GM18520 (cell line): ENCODE data around the gene CCDC59.
"Not testable (repeated sequence)": the region's sequence is repeated elsewhere in the genome, so short reads cannot be mapped to it uniquely, and the experiment has no call there.

Experiments used
- ATAC-seq: cut with Tn5 transposase; IDR thresholded peaks from one replicate; pipeline ENCODE4 v1.9.1; 2021; ENCODE audit not compliant: unreplicated experiment

CCDC59 gene, protein sequence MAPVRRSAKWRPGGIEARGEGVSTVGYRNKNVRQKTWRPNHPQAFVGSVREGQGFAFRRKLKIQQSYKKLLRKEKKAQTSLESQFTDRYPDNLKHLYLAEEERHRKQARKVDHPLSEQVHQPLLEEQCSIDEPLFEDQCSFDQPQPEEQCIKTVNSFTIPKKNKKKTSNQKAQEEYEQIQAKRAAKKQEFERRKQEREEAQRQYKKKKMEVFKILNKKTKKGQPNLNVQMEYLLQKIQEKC

DNA sequence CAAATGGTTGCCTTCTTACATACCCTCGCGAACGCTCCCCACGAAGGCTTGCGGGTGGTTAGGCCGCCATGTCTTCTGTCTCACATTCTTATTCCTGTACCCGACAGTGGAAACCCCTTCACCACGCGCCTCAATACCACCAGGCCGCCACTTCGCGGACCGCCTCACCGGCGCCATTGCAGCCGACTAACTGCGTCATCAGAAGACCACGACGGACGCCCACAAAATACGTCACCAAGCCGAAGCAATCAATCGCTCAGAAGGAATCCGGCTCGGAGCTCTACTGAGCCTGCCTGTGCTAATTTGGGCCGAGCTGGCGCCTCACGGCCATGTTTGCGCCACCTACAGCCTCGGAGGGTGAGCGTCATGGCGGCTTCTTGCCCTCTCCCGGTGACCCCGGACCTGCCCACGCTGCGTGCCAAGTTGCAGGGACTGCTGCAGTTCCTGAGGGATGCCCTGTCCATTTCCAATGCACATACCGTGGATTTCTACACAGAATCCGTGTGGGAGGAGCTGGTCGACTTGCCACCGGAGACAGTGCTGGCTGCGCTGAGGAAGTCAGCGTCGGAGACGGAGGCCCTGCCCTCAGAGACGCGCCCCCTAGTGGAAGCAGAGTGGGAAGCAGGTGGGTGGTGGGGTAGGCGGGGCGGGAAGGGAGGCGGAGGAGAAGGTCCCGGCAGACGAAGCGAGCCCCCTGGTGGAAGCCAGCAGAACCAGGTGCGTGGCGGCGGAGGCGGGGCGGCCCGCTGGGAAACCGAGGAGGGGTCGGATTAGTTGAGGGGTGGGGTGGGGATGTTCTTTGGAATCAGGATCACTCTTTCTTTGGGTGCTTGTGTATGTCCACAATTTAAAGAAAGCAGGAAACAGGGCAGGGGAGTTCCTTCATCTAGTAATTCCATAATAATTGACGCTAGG lies at the start of gene CCDC59, which contains the start of gene METTL25:
CCDC59 (minus strand) TSS at position 188 of the 915 bp plus-strand sequence; CDS start at position 177, 11 bp downstream.
METTL25 (plus strand) TSS at position 330 of the 915 bp plus-strand sequence; CDS start at position 367, 37 bp downstream.
- peak; percentile 93 for ATAC-seq

DNA sequence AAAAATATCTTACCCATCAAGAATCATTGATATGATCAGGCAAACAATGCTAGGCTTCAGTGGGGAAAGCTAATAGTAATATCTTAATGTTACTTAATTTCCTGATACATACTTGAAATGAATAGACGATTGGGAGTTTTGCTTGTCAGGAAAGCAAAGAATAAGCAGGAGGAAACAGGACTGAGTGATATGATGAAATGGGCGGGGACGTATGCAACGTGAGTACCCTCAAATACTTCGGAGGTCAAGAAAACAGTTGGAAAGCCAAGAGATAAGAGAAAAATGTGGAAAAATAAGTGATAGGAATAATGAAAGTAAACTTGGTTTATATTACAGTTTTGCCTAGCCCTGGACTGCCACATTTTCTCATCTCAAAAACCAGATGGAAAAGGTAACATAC lies 49.3 kb upstream of the CCDC59 start:
- ATAC-seq, result no peak

DNA sequence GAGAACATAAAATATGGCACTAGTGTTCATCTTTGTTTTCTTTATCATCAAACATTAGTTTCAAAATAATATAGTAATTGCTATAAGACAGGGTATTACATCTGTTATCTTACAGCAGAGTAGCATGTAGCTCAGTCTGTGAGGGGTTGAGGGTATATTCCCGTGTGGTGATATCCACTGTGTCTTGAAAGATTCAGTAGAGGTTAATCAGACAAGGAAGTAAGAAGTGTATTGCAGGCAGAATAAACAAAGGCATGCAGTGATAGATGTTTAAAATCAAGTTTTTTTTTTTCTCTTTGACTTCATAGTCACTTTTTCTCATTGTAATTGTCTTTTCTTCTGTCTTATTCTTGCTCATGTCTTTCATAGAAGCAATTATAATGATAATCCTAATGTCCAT lies 48.5 kb upstream of the CCDC59 start:
- ATAC-seq, result no peak

DNA sequence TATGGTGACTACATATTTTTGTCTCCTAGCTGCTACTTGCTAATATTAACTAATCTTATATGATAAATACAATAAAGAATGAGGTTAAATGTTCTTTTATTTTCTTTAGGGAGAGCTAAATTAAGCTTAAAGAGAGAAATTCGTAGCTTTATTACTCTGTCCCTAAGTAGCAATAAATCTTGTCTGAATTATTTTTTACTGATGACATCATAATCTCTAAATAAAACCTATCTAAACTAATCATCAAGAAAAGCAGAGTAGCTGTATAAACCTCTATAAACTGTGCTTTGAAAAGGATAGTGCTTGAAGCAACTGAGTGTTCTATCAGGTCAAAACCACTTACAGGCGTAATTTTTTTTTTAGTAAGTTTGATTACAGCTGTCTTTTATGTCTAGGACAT lies 42.6 kb upstream of the CCDC59 start:
- ATAC-seq, result no peak

DNA sequence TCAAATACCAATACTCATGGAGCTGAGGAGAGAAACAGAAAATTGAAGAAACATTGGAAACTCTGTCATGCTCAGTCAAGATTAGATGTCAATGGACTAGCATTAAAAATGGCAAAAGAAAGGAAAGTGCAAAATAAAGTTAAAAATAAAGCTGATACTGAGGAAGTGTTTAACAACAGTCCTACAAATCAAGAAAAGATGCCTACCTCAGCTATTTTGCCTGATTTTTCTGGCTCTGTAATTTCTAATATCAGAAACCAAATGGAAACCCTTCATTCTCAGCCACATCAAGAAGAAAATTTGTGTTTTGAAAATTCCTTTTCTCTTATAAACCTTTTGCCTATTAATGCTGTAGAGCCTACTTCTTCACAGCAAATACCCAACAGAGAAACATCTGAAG lies 40.7 kb upstream of the CCDC59 start:
- ATAC-seq, result no peak

DNA sequence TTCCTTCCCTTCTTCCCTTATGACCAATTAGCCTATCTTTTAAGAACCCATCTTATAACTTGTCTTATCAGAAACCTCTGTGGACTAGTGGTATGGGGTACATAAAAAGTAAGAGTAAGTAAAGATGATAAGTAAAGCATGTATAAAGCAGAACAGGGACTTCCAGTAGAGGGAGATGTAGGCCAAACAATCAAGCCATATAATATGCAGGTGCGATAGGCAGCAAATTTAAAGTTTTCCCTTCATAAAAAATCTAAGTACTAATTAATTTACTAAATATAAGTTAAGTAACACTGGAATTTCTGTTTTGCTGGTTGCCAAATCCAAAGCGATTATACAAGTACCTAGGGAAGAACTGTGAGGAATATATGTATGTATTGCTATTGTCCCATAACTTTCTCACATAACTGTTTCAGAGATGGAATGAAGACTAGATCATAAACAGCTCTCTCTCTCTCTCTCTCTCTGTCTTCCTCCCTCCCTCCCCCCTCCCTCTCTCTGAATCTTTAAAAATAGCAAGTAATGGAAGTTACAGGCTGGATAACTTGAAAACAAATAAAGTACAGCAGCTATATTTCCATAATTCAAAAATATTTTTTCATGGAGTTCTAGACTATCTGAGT lies 25.9 kb upstream of the CCDC59 start:
- ATAC-seq, result no peak

DNA sequence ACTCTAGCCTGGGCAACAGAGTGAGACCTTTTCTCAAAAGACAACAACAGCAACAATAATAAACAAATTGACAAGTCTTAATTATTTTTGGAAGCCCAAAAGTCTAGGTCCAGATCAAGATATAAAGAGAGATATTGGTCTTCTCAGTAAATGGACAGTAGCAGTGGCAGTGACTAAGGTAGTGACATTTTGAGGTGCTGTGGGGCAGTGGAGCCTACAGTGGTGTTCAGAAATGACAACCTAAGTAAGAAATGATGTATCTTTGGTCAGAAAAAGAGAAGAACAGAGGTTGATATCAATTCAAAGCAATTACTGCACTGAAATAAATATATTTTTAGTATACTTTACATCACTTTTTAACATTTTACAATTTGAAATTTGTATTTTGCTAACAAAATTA lies 20.8 kb upstream of the CCDC59 start:
- no peak for ATAC-seq

DNA sequence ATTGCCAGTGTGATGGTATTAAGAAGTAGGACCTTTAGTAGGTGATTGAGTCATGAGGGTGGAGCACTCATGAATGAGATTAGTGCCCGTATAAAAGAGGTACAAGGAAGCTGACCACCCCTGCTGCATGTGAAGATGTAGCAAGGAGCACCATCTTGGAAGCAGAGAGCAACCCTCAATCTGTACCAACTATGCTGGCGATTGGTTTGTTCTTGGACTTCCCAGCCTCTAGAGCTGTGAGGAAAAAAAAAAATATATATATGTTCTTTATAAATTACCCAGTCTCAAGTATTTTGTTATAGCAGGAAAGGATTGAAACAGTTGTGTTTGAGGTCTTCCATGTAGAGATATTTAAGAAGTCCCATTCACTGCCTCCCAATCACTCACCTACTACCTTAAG lies 17.0 kb upstream of the CCDC59 start:
- no peak for ATAC-seq

DNA sequence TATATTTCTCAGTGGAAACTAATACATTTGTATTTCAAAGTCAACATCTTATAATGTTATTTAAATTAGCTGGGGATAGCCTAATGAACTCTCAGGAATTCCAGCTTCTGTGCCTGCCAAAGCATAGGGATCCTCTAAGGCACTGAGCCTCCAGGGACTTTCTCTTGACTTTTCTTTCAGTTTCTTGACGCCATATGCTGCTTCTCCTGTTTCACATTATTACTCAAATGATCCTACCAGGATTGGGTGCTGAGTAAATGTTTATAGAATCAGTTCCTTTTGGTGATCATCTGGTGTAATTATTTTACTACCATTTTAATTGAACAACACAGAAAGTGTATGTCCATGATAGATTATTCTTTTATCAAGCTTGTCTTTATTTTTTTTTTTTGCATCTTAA lies 8.0 kb upstream of the CCDC59 start:
- ATAC-seq, result no peak

DNA sequence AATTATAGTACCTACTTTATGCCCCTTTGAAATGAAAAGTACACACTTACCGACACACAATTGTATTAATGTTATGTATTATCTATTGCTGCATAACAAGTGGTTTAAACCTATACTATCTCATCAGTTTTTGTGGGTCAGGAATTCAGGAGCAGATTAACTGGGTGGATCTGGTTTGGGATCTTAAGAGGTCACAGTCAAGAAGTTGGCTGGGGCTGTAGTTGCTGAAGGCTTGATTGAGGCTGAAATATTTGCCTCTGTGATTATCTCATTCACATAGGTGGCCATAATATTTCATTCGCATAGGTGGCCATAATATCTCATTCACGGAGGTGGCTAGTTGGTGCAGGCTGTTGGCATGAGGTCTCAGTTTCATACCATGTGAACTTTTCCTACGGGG lies 5.8 kb upstream of the CCDC59 start:
- no peak for ATAC-seq

DNA sequence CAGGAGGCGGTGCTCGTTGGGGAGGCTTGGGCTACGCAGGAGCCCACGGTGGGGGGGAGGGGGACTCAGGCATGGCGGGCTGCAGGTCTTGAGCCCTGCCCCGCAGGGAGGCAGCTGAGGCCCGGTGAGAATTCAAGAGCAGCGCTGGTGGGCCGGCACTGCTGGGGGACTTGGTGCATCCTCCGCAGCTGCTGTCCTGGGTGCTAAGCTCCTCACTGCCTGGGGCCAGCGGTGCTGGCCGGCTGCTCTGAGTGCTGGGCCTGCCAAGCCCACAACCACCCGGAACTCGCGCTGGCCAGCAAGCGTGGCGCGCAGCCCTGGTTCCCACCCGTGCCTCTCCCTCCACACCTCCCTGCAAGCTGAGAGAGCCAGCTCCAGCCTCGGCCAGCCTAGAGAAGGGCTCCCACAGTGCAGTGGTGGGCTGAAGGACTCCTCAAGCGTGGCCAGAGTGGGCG lies 3.3 kb upstream of the CCDC59 start:
- no peak for ATAC-seq

DNA sequence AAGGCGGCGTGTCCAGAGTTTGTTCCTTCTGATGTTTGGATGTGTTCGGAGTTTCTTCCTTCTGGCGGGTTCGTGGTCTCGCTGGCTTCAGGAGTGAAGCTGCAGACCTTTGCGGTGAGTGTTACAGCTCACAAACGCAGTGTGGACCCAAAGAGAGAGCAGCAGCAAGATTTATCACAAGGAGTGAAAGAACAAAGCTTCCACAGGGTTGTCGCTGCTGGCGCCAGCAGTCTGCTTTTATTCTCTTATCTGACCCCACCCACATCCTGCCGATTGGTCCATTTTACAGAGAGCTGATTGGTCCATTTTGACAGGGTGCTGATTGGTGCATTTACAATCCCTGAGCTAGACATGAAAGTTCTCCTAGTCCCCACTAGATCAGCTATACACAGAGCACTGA lies 2.6 kb upstream of the CCDC59 start:
- not testable (repeated sequence) for ATAC-seq

DNA sequence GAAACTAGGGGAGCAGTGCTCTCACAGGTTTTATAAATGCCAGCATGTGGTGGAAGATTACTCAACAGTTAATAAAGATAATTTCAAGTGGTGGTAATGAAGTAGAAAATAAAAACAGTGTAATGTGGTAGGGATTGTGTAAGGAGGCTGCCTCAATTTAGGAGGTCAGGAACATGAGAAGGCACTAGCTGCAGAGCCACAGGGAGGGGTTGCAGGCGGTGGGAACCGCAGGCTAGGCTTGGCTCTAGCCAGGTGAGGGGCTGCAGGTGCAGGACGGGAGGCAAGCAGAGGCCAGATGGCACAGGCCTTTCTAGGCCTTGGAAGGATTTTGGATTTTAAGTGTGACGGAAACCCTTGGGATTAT lies 910 bp upstream of the CCDC59 start:
- no peak for ATAC-seq

DNA sequence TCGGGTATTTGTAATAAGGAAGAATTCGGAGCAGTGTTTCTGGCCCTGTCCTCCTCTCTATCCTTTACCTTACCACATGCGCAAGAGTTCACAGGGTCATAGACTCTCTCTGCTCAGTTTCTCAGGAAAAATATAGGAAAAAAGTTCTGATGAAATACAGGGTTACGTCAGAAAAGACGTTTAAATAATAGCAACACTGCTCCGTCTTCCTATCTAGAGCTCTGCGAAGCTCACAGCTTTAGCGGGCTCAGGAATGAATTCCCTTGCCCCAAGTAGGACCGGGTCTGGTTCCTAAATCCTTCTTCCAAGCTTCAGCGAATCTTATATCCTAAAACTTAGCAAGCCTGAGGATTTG lies 365 bp downstream of the CCDC59 start:
- no peak for ATAC-seq

DNA sequence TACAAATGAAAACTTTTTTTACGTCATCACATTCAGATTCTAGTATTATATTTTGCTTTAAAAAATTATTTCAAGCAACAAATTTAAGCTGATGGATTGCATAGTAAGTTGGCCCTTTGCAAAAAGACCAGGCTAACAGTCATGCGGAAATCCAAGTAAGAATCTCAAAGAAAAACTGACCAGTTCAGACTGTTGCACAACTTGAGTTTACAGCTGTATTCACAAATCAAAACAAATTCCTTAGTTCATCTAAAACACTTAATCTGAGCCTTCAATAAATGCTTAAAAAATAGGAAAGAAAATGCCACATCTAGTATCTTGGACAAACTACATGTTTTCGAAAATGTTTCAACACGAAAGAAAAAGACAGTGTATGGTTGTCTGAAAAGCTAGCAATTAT lies 847 bp downstream of the CCDC59 start:
- ATAC-seq, result no peak

DNA sequence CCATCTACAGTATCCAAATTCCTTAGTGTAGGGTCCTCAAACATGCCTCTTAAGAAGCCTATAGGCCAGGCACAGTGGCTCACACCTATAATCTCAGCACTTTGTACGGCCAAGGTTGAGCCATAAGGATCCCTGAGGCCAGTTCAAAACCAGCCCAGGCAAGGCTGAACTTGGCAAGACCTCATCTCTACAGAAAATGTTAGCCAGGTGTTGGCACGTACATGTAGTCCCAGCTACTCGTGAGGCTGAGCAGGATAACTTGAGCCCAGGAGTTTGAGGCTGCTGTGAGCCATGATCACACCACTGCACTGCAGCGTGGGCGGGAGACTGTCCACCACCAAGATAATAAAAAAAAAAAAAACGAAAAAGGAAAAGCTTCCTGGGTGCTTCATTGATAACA lies 6.8 kb downstream of the CCDC59 start:
- no peak for ATAC-seq

DNA sequence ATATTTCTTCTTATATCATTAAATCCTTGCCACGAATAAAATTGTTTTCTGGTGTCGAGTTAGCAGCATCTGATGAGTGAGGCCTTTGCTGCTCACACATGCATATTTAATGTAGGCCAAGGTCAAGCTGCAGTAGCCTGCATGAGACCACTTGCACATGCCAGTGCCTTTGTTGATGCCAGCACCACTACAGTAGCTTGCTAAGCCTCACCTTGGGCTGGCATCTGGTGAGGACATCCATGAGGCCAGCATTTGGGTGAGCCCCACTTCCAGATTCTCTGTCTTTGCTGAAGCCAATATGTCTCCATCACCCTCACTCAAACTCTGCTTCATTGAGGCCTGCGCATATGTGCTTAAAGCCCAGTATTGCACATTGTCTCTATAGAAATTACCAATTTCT lies 8.0 kb downstream of the CCDC59 start:
- no peak for ATAC-seq

DNA sequence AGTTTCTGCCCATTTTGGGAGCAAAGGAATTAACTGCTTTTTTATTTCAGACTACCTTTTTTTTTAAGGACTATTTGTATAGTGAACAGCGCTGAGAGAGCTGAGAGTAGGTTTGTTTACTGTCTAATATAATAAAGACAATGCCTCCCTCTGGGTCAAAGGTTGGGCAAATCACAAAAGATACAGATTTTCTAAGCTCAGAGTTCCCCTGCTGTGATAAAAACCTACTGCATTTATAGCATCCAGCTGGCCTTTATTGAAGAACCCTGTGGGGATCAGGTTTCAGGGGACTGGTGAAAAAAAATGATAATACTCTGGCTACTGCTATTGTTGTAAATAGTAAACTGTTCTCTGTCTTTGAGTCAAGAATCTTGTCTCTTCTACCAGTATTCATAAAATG lies 28.7 kb downstream of the CCDC59 start:
- no peak for ATAC-seq

DNA sequence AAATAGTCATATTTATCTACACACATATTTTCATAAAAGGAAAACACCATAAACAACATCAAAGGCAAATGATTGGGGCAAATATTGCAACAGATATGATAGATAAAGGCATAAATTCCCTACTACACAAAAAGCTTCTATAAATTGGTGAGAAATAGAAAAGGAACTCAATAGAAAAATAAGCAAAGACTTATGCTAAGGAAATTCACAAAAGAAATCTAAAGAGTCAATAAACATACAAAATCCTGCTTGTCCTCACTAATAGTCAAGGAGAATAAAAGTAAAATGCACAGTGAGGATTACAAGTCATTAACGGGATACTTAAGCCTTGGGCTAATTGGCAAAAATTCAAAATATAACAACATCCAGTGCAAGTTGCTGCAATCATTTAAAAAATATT lies 30.3 kb downstream of the CCDC59 start:
- ATAC-seq, result no peak

DNA sequence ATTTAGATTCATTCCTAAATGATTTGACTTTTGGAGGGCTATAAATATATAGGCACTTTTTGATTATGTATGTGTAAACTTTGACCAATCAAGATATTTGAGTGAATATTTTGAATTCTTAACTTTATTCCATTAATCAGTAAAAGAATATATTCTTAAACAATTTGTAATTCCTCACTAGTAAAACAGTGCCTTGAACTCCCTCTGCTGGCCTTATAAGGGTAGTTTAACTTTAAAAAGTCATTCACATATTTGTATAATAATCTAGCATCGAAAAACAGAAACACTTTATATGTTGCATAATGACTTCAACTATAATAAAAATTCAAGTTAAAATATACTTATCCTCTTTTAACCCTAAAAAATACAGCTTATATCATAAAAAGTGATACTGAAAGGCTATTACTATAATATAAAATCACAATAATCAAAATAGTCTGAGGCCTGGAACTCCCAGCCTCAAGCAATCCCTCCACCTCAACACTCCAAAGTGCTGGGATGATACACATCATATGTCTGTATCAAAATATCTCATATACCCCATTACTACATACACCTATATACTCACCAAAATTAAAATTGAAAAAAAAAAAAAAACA lies 31.2 kb downstream of the CCDC59 start:
- ATAC-seq, result no peak

DNA sequence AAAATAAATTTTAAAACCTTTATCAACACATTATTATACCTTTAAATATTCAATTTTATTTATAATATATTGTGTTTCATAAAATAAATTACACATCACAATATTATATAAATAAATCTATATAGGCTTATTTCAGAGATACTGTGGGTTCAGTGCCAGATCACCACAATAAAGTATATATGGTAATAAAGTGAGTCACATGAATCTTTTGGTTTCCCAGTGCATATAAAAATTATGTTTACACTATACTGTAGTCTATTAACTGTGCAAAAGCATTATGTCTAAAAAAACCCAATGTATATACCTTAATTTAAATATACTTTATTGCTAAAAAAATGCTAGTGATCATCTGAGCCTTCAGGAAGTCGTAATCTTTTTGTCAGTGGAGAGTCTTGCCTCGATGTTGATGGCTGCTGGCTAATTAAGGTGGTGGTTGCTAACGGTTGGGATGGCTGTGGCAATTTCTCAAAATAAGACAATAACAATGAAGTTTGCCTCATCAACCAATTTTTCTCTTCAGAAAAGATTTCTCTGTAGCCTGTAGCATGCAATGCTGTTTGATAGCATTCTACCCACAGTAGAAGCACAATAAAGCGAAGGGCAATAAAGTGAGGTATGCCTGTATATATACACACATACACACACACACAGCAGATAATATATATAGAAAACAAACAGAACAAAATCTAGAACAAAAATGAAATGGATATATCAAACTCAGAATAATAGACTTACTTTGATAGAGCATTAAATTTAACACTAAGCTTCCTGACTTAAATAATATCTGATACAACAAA lies 32.4 kb downstream of the CCDC59 start:
- ATAC-seq, result no peak
